Upper lobe of right lung (tissue), 1 donor: ENCODE results near the gene SASH3. TPM values are rescaled to one million over a fixed set of nuclear protein-coding genes. Genes with fewer than 3 reads are reported as not detected.

Experiments used
- ATAC-seq: fragments of 200-7000 bp; cut with Tn5 transposase; one replicate; pipeline ENCODE4 v1.9.1; 2020; ENCODE audit warnings: mild to moderate bottlenecking, moderate library complexity
- DNase-seq: peaks from one replicate; pipeline ENCODE4 v3.0.0-alpha.2; 2020
- H3K27ac ChIP-seq: fragments of 200-600 bp; one replicate; pipeline ENCODE4 v1.8.0; 2022
- H3K27me3 ChIP-seq: fragments of 200-600 bp; one replicate; pipeline ENCODE4 v1.8.0; 2022; ENCODE audit warnings: mild to moderate bottlenecking
- H3K36me3 ChIP-seq: fragments of 200-600 bp; one replicate; pipeline ENCODE4 v1.8.0; 2022
- H3K4me1 ChIP-seq: fragments of 200-600 bp; one replicate; pipeline ENCODE4 v1.8.0; 2022
- H3K4me3 ChIP-seq: fragments of 200-600 bp; one replicate; pipeline ENCODE4 v1.8.0; 2022; ENCODE audit warnings: mild to moderate bottlenecking
- H3K9me3 ChIP-seq: fragments of 200-600 bp; one replicate; pipeline ENCODE4 v1.8.0; 2022
- intact Hi-C: fragments of 100-400 bp; cut with DNase I; formaldehyde crosslinking; loops from one replicate; pipeline ENCODE4 v1.11.0; 2022
- total RNA-seq: library from RNA; stranded (reverse); fragmentation: NEBNext Ultra II Directional; extraction: Animal tissue kit (Norgen Biotek cat#: 25700); gene quantifications from one replicate; pipeline ENCODE4 v1.2.1, GENCODE V29; 2021
- TF ChIP-seq, protein P1 (sequence below): fragments of 200-600 bp; IDR thresholded peaks from one replicate; pipeline ENCODE4 v1.8.0; 2022; ENCODE audit warnings: antibody characterized with exemption
- donor health status: DM: no; HTN: yes; CAD: no; lungs with severe emphysema.

Gene SASH3
- total RNA-seq, 1 donor from 2014 or later = 41.2 TPM

DNA sequence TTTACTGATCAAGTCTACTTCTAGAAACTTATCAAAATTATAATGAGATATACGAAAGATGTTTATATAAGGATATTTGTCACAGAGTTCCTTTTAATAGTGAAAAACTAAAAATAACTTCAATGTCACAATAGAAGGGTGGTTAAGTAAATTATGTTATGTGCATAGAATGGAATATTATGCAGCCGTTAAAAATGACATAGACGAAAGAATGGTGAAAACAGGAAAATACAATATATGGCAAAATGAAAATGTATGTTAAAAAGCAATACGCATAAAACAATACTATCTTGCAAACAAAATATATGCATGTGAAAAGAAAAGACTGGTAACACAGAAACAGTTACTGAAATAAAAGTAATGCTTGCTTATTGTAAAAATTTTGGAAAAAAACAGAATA, 44.9 kb downstream of the SASH3 start:
- H3K27ac ChIP-seq = no peak overlapping the region
- H3K27me3 ChIP-seq = no peaks in the 10 kb centered on the region
- H3K9me3 ChIP-seq = no peaks in the 10 kb centered on the region
- intact Hi-C loops = no loop called here
- ATAC-seq (no peak), DNase-seq (no peak)
- H3K36me3 ChIP-seq = no peaks in the 10 kb centered on the region
- TF ChIP-seq, protein P1, sequence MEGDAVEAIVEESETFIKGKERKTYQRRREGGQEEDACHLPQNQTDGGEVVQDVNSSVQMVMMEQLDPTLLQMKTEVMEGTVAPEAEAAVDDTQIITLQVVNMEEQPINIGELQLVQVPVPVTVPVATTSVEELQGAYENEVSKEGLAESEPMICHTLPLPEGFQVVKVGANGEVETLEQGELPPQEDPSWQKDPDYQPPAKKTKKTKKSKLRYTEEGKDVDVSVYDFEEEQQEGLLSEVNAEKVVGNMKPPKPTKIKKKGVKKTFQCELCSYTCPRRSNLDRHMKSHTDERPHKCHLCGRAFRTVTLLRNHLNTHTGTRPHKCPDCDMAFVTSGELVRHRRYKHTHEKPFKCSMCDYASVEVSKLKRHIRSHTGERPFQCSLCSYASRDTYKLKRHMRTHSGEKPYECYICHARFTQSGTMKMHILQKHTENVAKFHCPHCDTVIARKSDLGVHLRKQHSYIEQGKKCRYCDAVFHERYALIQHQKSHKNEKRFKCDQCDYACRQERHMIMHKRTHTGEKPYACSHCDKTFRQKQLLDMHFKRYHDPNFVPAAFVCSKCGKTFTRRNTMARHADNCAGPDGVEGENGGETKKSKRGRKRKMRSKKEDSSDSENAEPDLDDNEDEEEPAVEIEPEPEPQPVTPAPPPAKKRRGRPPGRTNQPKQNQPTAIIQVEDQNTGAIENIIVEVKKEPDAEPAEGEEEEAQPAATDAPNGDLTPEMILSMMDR = no peak
- no peaks in the 10 kb centered on the region for H3K4me1 ChIP-seq
- H3K4me3 ChIP-seq = no peak overlapping the region

DNA sequence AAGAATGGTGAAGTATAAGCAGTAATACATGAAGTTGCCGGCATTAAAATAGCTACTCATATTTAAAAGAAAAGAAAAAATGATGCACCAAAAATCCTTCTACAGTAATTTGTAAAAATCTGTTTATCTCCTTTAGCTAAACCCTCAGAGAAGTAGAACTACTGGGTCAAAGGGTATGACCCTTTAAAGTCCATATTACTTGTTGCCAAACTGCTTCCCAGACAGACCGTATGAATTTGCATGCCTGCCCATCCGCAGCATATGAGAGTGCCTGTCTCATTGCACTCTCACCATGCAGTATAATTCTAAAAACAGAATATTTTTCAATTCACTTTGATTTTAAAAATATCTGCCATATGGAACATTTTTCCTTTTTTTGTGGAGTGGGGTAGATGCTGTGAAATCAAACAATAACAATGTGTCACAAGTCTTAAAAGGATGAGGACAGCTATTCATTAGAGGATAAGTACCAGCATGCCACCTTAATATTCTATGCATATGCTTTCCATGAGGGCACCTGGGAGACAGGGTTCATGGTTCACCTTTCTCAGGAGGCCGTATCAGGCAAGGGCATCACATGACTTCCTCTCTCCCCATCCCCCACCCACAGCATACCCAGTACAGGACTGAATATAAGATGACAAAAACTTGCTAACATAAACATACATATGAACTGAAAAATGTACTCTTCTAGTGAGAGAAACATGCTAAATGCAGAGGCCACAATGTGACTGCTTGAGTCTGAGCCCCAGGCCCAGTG, 46.2 kb downstream of the SASH3 start:
- H3K27ac ChIP-seq = no peak overlapping the region
- DNase-seq = no peak

DNA sequence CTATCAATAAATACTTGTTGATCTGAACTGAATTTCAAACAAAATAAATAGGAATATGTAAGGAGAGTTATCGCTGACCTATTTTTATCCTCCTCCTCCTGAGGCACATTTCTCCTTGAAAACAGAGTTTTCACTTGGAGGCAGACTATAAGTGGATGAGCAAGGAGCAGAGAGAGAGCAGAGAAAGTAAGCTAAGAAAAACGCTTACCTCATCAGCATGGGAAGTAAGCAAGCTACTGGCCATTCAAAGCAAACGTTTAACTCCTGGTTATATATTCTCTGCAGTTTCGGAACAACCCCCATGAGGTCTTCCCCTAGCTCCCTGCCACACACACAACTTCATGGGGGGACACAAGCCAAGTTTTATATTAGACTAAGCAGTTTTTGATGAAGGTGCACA, 50.7 kb downstream of the SASH3 start:
- ATAC-seq = no peak

More for the DNA sequence above, 46.2 kb downstream of the SASH3 start:
- intact Hi-C loops = no loop called here
- H3K4me3 ChIP-seq = no peak overlapping the region
- H3K36me3 ChIP-seq = no peaks in the 10 kb centered on the region
- H3K4me1 ChIP-seq = no peaks in the 10 kb centered on the region
- no peaks in the 10 kb centered on the region for H3K27me3 ChIP-seq
- no peaks in the 10 kb centered on the region for H3K9me3 ChIP-seq
- no peak for ATAC-seq
- TF ChIP-seq, protein P1 = no peak

DNA sequence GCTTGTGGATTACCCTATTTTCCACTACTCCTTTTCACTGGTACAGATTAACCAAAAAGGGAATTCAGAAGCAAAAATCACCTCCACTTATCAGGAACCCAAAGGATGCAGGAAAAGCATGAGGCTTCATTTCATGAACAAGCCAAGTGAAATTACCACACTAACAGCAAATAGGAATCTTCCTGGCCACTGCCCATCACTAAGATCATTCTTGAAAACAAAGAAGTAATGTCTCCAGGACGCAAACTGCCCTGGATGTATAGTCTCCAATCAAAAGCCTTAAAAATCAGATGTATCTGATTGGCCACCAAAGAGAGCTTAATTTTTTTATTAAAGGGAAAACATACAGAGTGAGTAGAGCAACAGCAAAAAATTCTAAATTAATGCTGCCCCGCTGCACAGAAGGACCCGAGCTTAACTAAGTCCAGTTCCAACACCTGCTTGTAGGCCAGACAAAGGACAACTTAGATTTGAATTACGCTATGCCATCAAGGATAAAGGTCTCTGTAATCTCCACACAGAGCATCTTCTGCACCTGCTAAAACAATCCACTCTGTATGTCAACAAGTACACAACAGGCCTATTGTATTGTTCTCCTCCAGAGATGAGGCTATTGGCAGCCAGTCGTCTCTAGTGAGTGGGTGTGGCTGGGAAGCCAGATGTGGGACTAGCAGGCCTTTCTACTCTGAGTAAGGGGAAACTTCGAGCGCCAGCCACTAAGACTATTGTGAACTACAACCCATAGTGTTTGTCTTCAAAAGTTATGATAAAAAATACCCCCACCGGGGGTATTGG, 51.5 kb downstream of the SASH3 start:
- ATAC-seq = no peak
- intact Hi-C loops = no loop called here

More for the DNA sequence above, 50.7 kb downstream of the SASH3 start:
- Histone ChIP-seq H3K4me1 (no peaks in the 10 kb centered on the region), H3K36me3 (no peaks in the 10 kb centered on the region), H3K27ac (no peak overlapping the region), H3K9me3 (no peaks in the 10 kb centered on the region), H3K27me3 (no peaks in the 10 kb centered on the region), H3K4me3 (no peak overlapping the region)
- no peak for DNase-seq
- TF ChIP-seq, protein P1 = no peak
- intact Hi-C loops = no loop called here

DNA sequence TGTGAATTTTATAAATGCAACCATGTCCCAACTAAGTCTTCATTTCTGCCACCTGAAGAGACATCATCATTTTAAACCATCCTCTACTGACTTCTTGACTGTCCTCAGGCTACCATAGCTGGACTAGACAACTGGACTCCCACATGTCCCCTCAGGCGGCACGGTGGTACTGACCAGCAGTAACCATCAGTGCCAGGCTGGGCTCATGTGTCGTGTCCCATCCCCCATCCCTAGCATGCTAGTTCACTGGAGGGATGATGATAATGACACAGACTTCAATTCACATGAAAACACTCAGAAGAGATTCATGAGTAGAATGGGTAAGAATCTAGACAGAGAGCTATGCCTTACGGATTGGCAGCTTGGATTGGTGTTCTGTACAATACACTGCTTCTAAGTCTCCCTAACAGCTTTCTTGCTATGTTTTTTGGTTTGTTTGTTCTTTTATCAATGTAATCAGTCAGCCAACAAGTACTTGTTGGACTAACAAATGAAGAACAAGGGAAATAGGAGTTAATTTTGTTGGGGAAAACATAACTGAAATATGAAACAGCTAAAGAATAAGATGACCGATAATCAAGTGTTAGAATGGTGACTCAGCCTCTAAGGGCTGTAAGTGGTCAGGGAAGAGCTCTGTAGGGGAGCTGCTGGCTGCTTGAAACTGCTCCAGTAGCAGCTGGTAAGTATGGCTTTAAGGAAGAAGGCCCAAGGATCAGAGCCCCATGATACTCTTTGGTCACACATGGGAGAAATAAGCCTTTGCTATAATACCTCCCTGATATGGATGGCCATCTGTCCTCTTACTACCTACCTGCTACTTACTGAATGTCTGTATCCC, 53.6 kb downstream of the SASH3 start:
- Histone ChIP-seq H3K27me3 (no peaks in the 10 kb centered on the region), H3K4me1 (no peaks in the 10 kb centered on the region), H3K4me3 (no peak overlapping the region), H3K9me3 (no peaks in the 10 kb centered on the region), H3K27ac (no peak overlapping the region), H3K36me3 (no peaks in the 10 kb centered on the region)
- TF ChIP-seq, protein P1 = no peak
- ATAC-seq (peak; percentile 54), DNase-seq (no peak)
- intact Hi-C loops = no loop called here

More for the DNA sequence above, 51.5 kb downstream of the SASH3 start:
- Histone ChIP-seq H3K27ac (no peak overlapping the region), H3K4me3 (no peak overlapping the region), H3K9me3 (no peaks in the 10 kb centered on the region), H3K4me1 (no peaks in the 10 kb centered on the region), H3K27me3 (no peaks in the 10 kb centered on the region), H3K36me3 (no peaks in the 10 kb centered on the region)
- TF ChIP-seq, protein P1 = no peak
- DNase-seq = no peak
